ENCODE data around the gene UCP2. TPM values are rescaled to one million over a fixed set of nuclear protein-coding genes. Genes with fewer than 3 reads are reported as not detected.

The UCP2 gene
- total and polyA plus RNA-seq, 2 experiments from 2014 or later = 60.1 to 76.9 TPM

DNA sequence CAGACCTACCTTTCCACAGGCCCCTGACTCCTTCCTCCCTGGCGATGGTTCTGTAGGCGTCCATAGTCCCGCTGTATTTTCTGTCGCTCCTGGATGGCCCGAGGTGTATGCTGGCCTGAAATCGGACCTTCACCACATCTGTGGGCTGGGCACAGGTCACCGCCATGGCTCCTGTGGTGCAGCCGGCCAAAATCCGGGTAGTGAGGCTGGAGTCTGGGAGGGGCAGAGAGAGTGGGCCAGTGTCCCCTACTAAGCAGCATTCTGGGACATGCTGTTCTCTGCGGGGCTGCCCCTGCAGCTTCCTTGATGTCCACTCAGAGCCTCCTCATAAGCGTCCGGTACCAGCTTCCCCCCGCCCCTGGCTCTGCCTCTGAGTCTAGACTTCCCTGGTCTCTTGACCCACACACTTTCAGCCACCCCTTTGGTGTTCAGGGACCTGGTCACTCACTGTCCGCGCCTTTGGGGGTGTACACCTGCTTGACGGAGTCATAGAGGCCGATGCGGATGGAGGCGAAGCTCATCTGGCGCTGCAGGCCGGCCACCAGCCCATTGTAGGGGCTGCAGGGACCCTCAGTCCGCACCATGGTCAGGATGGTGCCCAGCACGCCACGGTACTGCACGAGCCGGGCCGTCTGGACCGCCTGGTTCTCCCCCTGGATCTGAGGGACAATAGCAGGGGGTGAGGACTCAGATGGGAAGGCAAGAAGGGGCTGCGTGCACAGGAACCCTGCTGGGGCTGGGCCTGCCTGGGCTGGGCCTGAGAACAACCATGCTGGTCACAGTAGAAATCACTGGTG is 23.3 kb upstream of the UCP2 start (continued):
- TF ChIP-seq, protein P1, sequence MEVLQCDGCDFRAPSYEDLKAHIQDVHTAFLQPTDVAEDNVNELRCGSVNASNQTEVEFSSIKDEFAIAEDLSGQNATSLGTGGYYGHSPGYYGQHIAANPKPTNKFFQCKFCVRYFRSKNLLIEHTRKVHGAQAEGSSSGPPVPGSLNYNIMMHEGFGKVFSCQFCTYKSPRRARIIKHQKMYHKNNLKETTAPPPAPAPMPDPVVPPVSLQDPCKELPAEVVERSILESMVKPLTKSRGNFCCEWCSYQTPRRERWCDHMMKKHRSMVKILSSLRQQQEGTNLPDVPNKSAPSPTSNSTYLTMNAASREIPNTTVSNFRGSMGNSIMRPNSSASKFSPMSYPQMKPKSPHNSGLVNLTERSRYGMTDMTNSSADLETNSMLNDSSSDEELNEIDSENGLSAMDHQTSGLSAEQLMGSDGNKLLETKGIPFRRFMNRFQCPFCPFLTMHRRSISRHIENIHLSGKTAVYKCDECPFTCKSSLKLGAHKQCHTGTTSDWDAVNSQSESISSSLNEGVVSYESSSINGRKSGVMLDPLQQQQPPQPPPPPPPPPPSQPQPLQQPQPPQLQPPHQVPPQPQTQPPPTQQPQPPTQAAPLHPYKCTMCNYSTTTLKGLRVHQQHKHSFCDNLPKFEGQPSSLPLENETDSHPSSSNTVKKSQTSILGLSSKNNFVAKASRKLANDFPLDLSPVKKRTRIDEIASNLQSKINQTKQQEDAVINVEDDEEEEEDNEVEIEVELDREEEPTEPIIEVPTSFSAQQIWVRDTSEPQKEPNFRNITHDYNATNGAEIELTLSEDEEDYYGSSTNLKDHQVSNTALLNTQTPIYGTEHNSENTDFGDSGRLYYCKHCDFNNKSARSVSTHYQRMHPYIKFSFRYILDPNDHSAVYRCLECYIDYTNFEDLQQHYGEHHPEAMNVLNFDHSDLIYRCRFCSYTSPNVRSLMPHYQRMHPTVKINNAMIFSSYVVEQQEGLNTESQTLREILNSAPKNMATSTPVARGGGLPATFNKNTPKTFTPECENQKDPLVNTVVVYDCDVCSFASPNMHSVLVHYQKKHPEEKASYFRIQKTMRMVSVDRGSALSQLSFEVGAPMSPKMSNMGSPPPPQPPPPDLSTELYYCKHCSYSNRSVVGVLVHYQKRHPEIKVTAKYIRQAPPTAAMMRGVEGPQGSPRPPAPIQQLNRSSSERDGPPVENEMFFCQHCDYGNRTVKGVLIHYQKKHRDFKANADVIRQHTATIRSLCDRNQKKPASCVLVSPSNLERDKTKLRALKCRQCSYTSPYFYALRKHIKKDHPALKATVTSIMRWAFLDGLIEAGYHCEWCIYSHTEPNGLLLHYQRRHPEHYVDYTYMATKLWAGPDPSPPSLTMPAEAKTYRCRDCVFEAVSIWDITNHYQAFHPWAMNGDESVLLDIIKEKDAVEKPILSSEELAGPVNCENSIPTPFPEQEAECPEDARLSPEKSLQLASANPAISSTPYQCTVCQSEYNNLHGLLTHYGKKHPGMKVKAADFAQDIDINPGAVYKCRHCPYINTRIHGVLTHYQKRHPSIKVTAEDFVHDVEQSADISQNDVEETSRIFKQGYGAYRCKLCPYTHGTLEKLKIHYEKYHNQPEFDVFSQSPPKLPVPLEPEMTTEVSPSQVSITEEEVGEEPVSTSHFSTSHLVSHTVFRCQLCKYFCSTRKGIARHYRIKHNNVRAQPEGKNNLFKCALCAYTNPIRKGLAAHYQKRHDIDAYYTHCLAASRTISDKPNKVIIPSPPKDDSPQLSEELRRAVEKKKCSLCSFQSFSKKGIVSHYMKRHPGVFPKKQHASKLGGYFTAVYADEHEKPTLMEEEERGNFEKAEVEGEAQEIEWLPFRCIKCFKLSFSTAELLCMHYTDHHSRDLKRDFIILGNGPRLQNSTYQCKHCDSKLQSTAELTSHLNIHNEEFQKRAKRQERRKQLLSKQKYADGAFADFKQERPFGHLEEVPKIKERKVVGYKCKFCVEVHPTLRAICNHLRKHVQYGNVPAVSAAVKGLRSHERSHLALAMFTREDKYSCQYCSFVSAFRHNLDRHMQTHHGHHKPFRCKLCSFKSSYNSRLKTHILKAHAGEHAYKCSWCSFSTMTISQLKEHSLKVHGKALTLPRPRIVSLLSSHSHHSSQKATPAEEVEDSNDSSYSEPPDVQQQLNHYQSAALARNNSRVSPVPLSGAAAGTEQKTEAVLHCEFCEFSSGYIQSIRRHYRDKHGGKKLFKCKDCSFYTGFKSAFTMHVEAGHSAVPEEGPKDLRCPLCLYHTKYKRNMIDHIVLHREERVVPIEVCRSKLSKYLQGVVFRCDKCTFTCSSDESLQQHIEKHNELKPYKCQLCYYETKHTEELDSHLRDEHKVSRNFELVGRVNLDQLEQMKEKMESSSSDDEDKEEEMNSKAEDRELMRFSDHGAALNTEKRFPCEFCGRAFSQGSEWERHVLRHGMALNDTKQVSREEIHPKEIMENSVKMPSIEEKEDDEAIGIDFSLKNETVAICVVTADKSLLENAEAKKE (CRISPR knock-in tag; IDR thresholded peaks at IDR 0.05) = no peak
- TF ChIP-seq, protein P2, sequence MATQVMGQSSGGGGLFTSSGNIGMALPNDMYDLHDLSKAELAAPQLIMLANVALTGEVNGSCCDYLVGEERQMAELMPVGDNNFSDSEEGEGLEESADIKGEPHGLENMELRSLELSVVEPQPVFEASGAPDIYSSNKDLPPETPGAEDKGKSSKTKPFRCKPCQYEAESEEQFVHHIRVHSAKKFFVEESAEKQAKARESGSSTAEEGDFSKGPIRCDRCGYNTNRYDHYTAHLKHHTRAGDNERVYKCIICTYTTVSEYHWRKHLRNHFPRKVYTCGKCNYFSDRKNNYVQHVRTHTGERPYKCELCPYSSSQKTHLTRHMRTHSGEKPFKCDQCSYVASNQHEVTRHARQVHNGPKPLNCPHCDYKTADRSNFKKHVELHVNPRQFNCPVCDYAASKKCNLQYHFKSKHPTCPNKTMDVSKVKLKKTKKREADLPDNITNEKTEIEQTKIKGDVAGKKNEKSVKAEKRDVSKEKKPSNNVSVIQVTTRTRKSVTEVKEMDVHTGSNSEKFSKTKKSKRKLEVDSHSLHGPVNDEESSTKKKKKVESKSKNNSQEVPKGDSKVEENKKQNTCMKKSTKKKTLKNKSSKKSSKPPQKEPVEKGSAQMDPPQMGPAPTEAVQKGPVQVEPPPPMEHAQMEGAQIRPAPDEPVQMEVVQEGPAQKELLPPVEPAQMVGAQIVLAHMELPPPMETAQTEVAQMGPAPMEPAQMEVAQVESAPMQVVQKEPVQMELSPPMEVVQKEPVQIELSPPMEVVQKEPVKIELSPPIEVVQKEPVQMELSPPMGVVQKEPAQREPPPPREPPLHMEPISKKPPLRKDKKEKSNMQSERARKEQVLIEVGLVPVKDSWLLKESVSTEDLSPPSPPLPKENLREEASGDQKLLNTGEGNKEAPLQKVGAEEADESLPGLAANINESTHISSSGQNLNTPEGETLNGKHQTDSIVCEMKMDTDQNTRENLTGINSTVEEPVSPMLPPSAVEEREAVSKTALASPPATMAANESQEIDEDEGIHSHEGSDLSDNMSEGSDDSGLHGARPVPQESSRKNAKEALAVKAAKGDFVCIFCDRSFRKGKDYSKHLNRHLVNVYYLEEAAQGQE (IDR thresholded peaks at IDR 0.05; ENCODE audit: unreplicated experiment) = no peak
- no peak for TF ChIP-seq ZNF114 (CRISPR knock-in tag; IDR thresholded peaks at IDR 0.05)
- TF ChIP-seq EZH2phosphoT487 (IDR thresholded peaks at IDR 0.05; ENCODE audit: unreplicated experiment) = no peak
- TF ChIP-seq NANOG (IDR thresholded peaks at IDR 0.05; ENCODE audit: borderline replicate concordance) = no peak
- no peak for TF ChIP-seq CREB1 (CRISPR knock-in tag; IDR thresholded peaks at IDR 0.05; ENCODE audit: low read depth)
- no peak for TF ChIP-seq EZH2 (IDR thresholded peaks at IDR 0.05; ENCODE audit: low read depth, unreplicated experiment)

Measured in GM23338 (cell line).